Neuronal stem cell (in vitro differentiated cells): ENCODE results near the gene HMOX2.

Source experiments
- DNase-seq: peaks from one replicate; pipeline ENCODE4 v3.0.0-alpha.2; 2013; ENCODE audit warnings: low spot score
- H2AFZ ChIP-seq: one replicate; pipeline ENCODE4 v1.6.1; 2013; ENCODE audit warnings: mild to moderate bottlenecking, low read length, inconsistent platforms
- H2AK5ac ChIP-seq: 2 replicates; pipeline ENCODE4 v1.6.1; 2013; ENCODE audit warnings: low read depth, mild to moderate bottlenecking, inconsistent platforms, low read length, moderate library complexity, mixed read lengths
- H2BK120ac ChIP-seq: 2 replicates; pipeline ENCODE4 v1.6.1; 2013; ENCODE audit warnings: low read depth, mild to moderate bottlenecking, inconsistent platforms, low read length, moderate library complexity, mixed read lengths
- H2BK12ac ChIP-seq: one replicate; pipeline ENCODE4 v1.6.1; 2013; ENCODE audit warnings: low read length, inconsistent platforms
- H2BK15ac ChIP-seq: 2 replicates; pipeline ENCODE4 v1.6.1; 2013; ENCODE audit warnings: mild to moderate bottlenecking, low read length, inconsistent platforms, mixed read lengths
- H2BK5ac ChIP-seq: one replicate; pipeline ENCODE4 v1.6.1; 2013; ENCODE audit warnings: inconsistent platforms, mild to moderate bottlenecking, low read length, moderate library complexity
- H3K14ac ChIP-seq: one replicate; pipeline ENCODE4 v1.6.1; 2013; ENCODE audit warnings: low read length, inconsistent platforms
- H3K18ac ChIP-seq: 2 replicates; pipeline ENCODE4 v1.6.1; 2013; ENCODE audit warnings: low read length, inconsistent platforms
- H3K23ac ChIP-seq: 2 replicates; pipeline ENCODE4 v1.6.1; 2013; ENCODE audit warnings: low read depth, mild to moderate bottlenecking, mixed read lengths, low read length, inconsistent platforms; ENCODE audit not compliant: poor library complexity
- H3K27ac ChIP-seq: replicated peaks from 3 replicates; pipeline ENCODE4 v1.5.1; 2013; ENCODE audit warnings: low read length, inconsistent platforms
- H3K27me3 ChIP-seq, 3 experiments: 2 replicates each; pipeline ENCODE4 v1.6.1; 2013; ENCODE audit warnings: low read length in 3 of 3, mild to moderate bottlenecking in 2 of 3, inconsistent platforms in 1 of 3, low read depth in 1 of 3, mixed read lengths in 1 of 3, moderate library complexity in 1 of 3; ENCODE audit not compliant: control insufficient read depth in 3 of 3, insufficient read depth in 3 of 3
- H3K36me3 ChIP-seq, 2 donors: replicated peaks in 1 of 2; 2 replicates each; pipeline ENCODE4 v1.6.1; 2013; ENCODE audit warnings: low read length in 2 of 2; ENCODE audit not compliant: control insufficient read depth in 2 of 2, insufficient read depth in 2 of 2
- H3K4ac ChIP-seq: 2 replicates; pipeline ENCODE4 v1.6.1; 2013; ENCODE audit warnings: inconsistent platforms, mild to moderate bottlenecking, low read length, moderate library complexity
- H3K4me1 ChIP-seq, 2 donors: 1 replicate in 1 of 2; 2 replicates in 1 of 2; pipeline ENCODE4 v1.6.1; 2013; ENCODE audit warnings: low read length in 2 of 2, low read depth in 1 of 2; ENCODE audit not compliant: control insufficient read depth in 2 of 2, insufficient read depth in 1 of 2
- H3K4me2 ChIP-seq: one replicate; pipeline ENCODE4 v1.6.1; 2013; ENCODE audit warnings: mild to moderate bottlenecking, low read length, inconsistent platforms; ENCODE audit not compliant: insufficient read depth, poor library complexity, severe bottlenecking
- H3K4me3 ChIP-seq, 2 donors: 2 replicates each; pipeline ENCODE4 v1.5.1; 2013; ENCODE audit warnings: low read length in 2 of 2, mild to moderate bottlenecking in 2 of 2, inconsistent platforms in 1 of 2, moderate library complexity in 1 of 2
- H3K79me1 ChIP-seq: one replicate; pipeline ENCODE4 v1.6.1; 2013; ENCODE audit warnings: low read depth, mild to moderate bottlenecking, inconsistent platforms, low read length, moderate library complexity
- H3K9ac ChIP-seq: one replicate; pipeline ENCODE4 v1.6.1; 2013; ENCODE audit warnings: mild to moderate bottlenecking, low read depth, low read length, inconsistent platforms; ENCODE audit not compliant: poor library complexity
- H3K9me3 ChIP-seq, 2 donors: replicated peaks in 1 of 2; 2 replicates each; pipeline versions ENCODE3 to v1.6.1; 2013; ENCODE audit warnings: low read length in 2 of 2, mild to moderate bottlenecking in 2 of 2, inconsistent platforms in 1 of 2, low read depth in 1 of 2, mixed read lengths in 1 of 2, moderate library complexity in 1 of 2; ENCODE audit not compliant: control insufficient read depth in 2 of 2, insufficient read depth in 1 of 2
- H4K8ac ChIP-seq: one replicate; pipeline ENCODE4 v1.6.1; 2013; ENCODE audit warnings: low read depth, mild to moderate bottlenecking, inconsistent platforms, low read length, moderate library complexity
- H4K91ac ChIP-seq: one replicate; pipeline ENCODE4 v1.6.1; 2013; ENCODE audit warnings: low read length, low read depth, mild to moderate bottlenecking, inconsistent platforms; ENCODE audit not compliant: poor library complexity
- WGBS, 2 donors: extraction: QIAGEN DNeasy Blood & Tissue Kit; methylation state at CpG; one replicate each; pipeline ENCODE4 v1.1.7; 2013; ENCODE audit warnings: missing lambda C conversion rate in 2 of 2, mixed read lengths in 1 of 2; ENCODE audit not compliant: insufficient read length in 2 of 2, insufficient replicate concordance in 1 of 2; ENCODE audit errors: extremely low coverage in 2 of 2; 5-methylcytosine and 5-hydroxymethylcytosine counted together

The HMOX2 gene

GRCh38 chr16:4510747-4511426 lies 34.7 kb downstream of the HMOX2 start:
- Histone ChIP-seq H2BK15ac (no peak overlapping the region), H3K14ac (no peak overlapping the region), H3K9me3 (no peaks in the 10 kb centered on the region), H2BK5ac (no peak overlapping the region), H3K36me3 (peaks cover 31 to 78% of the 10 kb centered on the region in 2 donors), H3K4me2 (no peak overlapping the region), H4K91ac (no peak overlapping the region), H3K23ac (no peak overlapping the region), H3K27me3 (no peaks in the 10 kb centered on the region), H2BK120ac (no peak overlapping the region), H3K18ac (no peak overlapping the region), H3K27ac (no peak overlapping the region), H3K9ac (no peak overlapping the region), H3K79me1 (no peaks in the 10 kb centered on the region), H2BK12ac (no peak overlapping the region), H3K4ac (no peak overlapping the region), H3K4me3 (no peak overlapping the region), H4K8ac (no peak overlapping the region), H2AK5ac (no peak overlapping the region), H2AFZ (no peak overlapping the region), H3K4me1 (no peaks in the 10 kb centered on the region)
- WGBS, 2 donors = no CpG with 5 or more reads among the region's 14 CpGs
- DNase-seq = no peak

- Histone ChIP-seq H2BK5ac (no peak overlapping the region), H3K18ac (no peak overlapping the region), H4K91ac (no peak overlapping the region), H2BK120ac (no peak overlapping the region), H2BK15ac (no peak overlapping the region), H3K9me3 (no peaks in the 10 kb centered on the region), H2BK12ac (no peak overlapping the region), H3K14ac (no peak overlapping the region), H4K8ac (no peak overlapping the region), H3K4me2 (no peak overlapping the region), H3K4me1 (no peaks in the 10 kb centered on the region), H3K36me3 (peaks cover 31 to 77% of the 10 kb centered on the region in 2 donors), H3K4ac (no peak overlapping the region), H2AFZ (no peak overlapping the region), H3K23ac (no peak overlapping the region), H3K9ac (no peak overlapping the region), H3K4me3 (no peak overlapping the region), H3K27ac (no peak overlapping the region), H2AK5ac (no peak overlapping the region), H3K79me1 (no peaks in the 10 kb centered on the region), H3K27me3 (no peaks in the 10 kb centered on the region)
- DNase-seq = peak; percentile 50
- WGBS, 2 donors = no CpG with 5 or more reads among the region's 9 CpGs
Observed at GRCh38 chr16:4511441-4512082, 35.4 kb downstream of the HMOX2 start.

- Histone ChIP-seq H3K9ac (no peak overlapping the region), H3K9me3 (no peaks in the 10 kb centered on the region), H3K4me1 (no peaks in the 10 kb centered on the region), H2AFZ (no peak overlapping the region), H4K91ac (no peak overlapping the region), H3K27ac (no peak overlapping the region), H3K79me1 (no peaks in the 10 kb centered on the region), H2BK15ac (no peak overlapping the region), H4K8ac (no peak overlapping the region), H3K36me3 (peaks cover 31 to 69% of the 10 kb centered on the region in 2 donors), H2BK5ac (no peak overlapping the region), H3K23ac (no peak overlapping the region), H3K4me2 (no peak overlapping the region), H3K4ac (no peak overlapping the region), H3K14ac (no peak overlapping the region), H3K27me3 (no peaks in the 10 kb centered on the region), H3K18ac (no peak overlapping the region), H2AK5ac (no peak overlapping the region), H2BK120ac (no peak overlapping the region), H2BK12ac (no peak overlapping the region), H3K4me3 (no peak overlapping the region)
- DNase-seq = no peak
- no CpG with 5 or more reads among the region's 10 CpGs for WGBS, 2 donors
Observed at GRCh38 chr16:4512473-4512872, 36.3 kb downstream of the HMOX2 start.

- H4K91ac ChIP-seq = no peak overlapping the region
- no peak overlapping the region for H3K27ac ChIP-seq
- H3K9me3 ChIP-seq = no peaks in the 10 kb centered on the region
- no peak overlapping the region for H3K23ac ChIP-seq
- H3K4me3 ChIP-seq = no peak overlapping the region
- H3K4ac ChIP-seq = no peak overlapping the region
- H2BK120ac ChIP-seq = no peak overlapping the region
- no peak overlapping the region for H2AK5ac ChIP-seq
- no peak overlapping the region for H4K8ac ChIP-seq
- peaks cover under 1% of the 10 kb centered on the region for H3K79me1 ChIP-seq
- no peaks in the 10 kb centered on the region for H3K27me3 ChIP-seq
- H2BK5ac ChIP-seq = no peak overlapping the region
- no peak overlapping the region for H2BK12ac ChIP-seq
- H3K9ac ChIP-seq = peak overlapping the region; percentile 47
- H3K14ac ChIP-seq = peak overlapping the region; percentile 42
- H3K36me3 ChIP-seq = peaks cover 28 to 61% of the 10 kb centered on the region in 2 donors
- H3K18ac ChIP-seq = no peak overlapping the region
- no peak for DNase-seq
- no CpG with 5 or more reads among the region's 19 CpGs for WGBS, 2 donors
- no peak overlapping the region for H2BK15ac ChIP-seq
- H3K4me1 ChIP-seq = no peaks in the 10 kb centered on the region
- no peak overlapping the region for H3K4me2 ChIP-seq
- H2AFZ ChIP-seq = no peak overlapping the region
Observed at GRCh38 chr16:4513086-4513860, 37.1 kb downstream of the HMOX2 start.
